IPS-18a (cell line): ENCODE data around the gene OR4D1.
"Not testable (repeated sequence)": the region's sequence is repeated elsewhere in the genome, so short reads cannot be mapped to it uniquely, and the experiment has no call there.

Experiments used
- H3K27ac ChIP-seq: one replicate; pipeline ENCODE4 v1.5.1; 2013; ENCODE audit warnings: low read length
- H3K27me3 ChIP-seq: one replicate; pipeline ENCODE4 v1.6.1; 2013; ENCODE audit warnings: mild to moderate bottlenecking, low read length; ENCODE audit not compliant: control insufficient read depth, insufficient read depth
- H3K36me3 ChIP-seq: one replicate; pipeline ENCODE4 v1.6.1; 2013; ENCODE audit warnings: low read depth, low read length; ENCODE audit not compliant: control insufficient read depth
- H3K4me1 ChIP-seq: one replicate; pipeline ENCODE4 v1.6.1; 2013; ENCODE audit warnings: low read depth, low read length; ENCODE audit not compliant: control insufficient read depth
- H3K4me3 ChIP-seq: one replicate; pipeline ENCODE4 v1.5.1; 2013; ENCODE audit warnings: low read length
- H3K9ac ChIP-seq: one replicate; pipeline ENCODE4 v1.6.1; 2013; ENCODE audit warnings: mild to moderate bottlenecking, low read length, moderate library complexity
- H3K9me3 ChIP-seq: one replicate; pipeline ENCODE4 v1.6.1; 2013; ENCODE audit warnings: low read depth, low read length; ENCODE audit not compliant: control insufficient read depth

OR4D1 gene

DNA sequence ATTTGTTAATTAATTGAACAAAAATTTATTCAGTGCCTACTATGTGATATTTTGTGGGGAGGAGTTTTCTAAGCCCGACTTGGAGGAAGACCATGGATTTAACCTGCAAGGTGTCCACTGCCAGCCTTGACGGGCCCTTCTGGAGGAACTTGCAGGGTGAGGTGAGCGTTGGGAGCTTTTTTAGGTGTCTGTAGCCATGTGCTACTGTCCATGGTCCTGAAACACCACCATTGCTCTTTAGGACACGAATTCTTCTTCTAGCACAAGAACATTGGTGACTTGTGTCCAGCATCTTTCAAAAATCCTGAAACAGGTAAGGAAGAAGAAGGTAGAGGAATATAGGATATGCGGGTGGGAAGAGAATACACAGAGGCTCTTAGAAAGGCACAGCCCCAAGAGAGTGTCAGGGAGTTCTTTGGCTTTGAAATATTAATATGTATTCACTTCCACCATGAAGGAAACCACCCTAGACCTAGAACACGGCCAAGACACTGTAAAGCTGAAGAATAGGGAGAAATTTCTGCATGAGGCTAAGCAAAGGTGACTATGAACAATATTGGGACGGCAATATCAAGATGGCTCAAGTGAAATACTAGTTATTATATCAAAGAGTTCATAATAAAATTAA, 27.9 kb upstream of the OR4D1 start:
- H3K27ac ChIP-seq: no peak overlapping the region
- peaks cover 7% of the 10 kb centered on the region for H3K27me3 ChIP-seq
- H3K9me3 ChIP-seq: no peaks in the 10 kb centered on the region
- no peak overlapping the region for H3K4me3 ChIP-seq
- no peaks in the 10 kb centered on the region for H3K36me3 ChIP-seq
- H3K4me1 ChIP-seq: no peaks in the 10 kb centered on the region
- H3K9ac ChIP-seq: no peak overlapping the region

DNA sequence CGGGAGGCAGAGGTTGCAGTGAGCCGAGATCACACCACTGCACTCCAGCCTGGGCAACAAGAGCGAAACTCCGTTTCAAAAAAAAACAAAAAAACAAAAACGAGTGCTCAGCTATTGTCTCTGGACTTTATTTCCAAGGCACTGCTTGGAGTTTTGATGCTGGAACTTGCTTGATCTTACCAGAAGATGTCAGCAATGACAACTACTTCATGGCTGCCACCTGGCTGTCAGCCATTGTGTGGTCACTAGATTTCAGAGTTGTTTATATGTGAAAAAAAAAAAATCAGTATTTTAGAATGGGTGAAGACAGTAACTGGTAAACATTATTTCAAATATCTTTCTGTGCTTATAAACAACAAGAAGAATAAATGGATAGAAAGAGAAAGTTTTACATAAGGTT, 26.3 kb upstream of the OR4D1 start:
- Histone ChIP-seq H3K36me3 (no peaks in the 10 kb centered on the region), H3K27me3 (peaks cover 10% of the 10 kb centered on the region), H3K27ac (no peak overlapping the region), H3K4me1 (no peaks in the 10 kb centered on the region), H3K9ac (no peak overlapping the region), H3K4me3 (no peak overlapping the region), H3K9me3 (no peaks in the 10 kb centered on the region)

DNA sequence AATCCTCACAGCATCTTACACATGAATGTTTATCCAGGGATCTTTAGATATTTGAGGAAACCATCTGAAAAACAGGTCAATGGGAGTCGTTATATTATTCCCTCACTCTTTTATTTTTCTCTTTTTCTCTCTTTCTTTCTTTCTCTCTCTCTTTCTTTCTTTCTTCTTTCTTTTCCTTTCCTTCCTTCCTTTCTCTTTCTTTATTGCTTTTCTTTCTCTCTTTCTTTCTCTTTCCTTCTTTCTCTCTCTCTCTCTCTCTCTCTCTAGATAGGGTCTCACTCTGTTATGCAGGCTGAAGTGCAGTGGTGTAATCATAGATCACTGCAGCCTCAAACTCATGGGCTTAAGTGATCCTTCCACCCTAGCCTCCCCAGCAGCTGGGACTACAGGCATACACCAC, 20.3 kb upstream of the OR4D1 start:
- peaks cover 11% of the 10 kb centered on the region for H3K27me3 ChIP-seq

DNA sequence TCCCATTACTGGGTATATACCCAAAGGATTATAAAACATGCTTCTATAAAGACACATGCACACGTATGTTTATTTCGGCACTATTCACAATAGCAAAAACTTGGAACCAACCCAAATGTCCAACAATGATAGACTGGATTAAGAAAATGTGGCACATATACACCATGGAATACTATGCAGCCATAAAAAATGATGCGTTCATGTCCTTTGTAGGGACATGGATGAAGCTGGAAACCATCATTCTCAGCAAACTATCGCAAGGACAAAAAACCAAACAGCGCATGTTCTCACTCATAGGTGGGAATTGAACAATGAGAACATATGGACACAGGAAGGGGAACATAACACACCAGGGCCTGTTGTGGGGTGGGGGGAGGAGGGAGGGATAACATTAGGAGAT, 15.5 kb upstream of the OR4D1 start:
- not testable (repeated sequence) for H3K9me3 ChIP-seq, H3K4me3 ChIP-seq
- peaks cover 24% of the 10 kb centered on the region for H3K27me3 ChIP-seq

More for the DNA sequence above, 20.3 kb upstream of the OR4D1 start:
- Histone ChIP-seq H3K4me3 (no peak overlapping the region), H3K36me3 (no peaks in the 10 kb centered on the region), H3K4me1 (no peaks in the 10 kb centered on the region), H3K27ac (no peak overlapping the region), H3K9ac (no peak overlapping the region), H3K9me3 (no peaks in the 10 kb centered on the region)

DNA sequence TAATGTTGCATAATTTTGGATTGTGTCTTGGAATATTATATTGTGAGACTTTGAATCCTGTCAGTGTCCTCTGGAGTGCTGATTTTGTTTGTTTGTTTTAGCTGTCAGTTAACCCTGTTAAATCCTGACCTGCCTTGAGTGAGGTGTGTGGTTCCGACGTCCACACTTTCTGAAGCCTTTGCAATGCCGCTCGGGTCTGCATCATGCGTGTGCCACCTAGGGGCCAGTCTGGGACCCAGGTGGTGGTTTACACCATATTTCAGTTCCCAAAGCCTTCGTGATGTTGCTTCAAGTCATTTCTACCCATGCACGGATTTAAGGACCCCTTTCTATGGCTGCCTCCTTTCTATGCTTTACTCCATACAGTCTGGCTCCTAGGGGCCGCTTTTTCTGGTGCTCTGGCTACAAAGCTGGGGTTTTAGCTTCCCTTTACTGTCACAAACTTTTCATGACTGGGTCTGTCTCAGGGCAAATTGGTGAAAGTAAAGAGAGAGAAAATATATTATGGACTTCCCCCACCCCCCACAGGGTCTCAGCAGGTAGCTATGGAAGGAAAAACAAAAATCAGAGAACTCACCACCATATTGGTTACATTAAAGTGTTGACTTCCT, 11.4 kb upstream of the OR4D1 start:
- Histone ChIP-seq H3K9ac (no peak overlapping the region), H3K27me3 (peaks cover 17% of the 10 kb centered on the region), H3K9me3 (no peaks in the 10 kb centered on the region), H3K4me3 (no peak overlapping the region), H3K36me3 (no peaks in the 10 kb centered on the region), H3K4me1 (peaks cover 4% of the 10 kb centered on the region), H3K27ac (no peak overlapping the region)

More for the DNA sequence above, 15.5 kb upstream of the OR4D1 start:
- H3K9ac ChIP-seq, H3K36me3 ChIP-seq, H3K4me1 ChIP-seq, H3K27ac ChIP-seq: not testable (repeated sequence)

DNA sequence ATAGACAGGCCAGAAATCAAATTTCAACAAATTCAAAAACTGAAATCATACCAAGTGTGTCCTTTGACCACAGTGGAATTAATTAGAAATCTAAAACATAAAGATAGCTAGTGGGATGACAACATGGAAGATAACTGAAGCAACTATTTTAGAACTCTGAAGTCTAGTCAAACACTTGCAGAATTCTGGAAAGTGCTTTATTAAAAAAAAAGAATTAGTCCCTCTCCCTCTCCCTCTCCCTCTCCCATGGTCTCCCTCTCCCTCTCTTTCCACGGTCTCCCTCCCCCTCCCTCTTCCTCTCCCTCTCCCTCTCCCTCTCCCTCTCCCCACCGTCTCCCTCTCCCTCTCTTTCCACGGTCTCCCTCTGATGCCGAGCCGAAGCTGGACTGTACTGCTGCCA, 6.7 kb upstream of the OR4D1 start:
- peaks cover 12% of the 10 kb centered on the region for H3K9me3 ChIP-seq
- H3K27me3 ChIP-seq: peaks cover 9% of the 10 kb centered on the region
- peaks cover 4% of the 10 kb centered on the region for H3K4me1 ChIP-seq
- H3K9ac ChIP-seq: no peak overlapping the region
- H3K4me3 ChIP-seq: no peak overlapping the region
- H3K36me3 ChIP-seq: no peaks in the 10 kb centered on the region
- no peak overlapping the region for H3K27ac ChIP-seq

DNA sequence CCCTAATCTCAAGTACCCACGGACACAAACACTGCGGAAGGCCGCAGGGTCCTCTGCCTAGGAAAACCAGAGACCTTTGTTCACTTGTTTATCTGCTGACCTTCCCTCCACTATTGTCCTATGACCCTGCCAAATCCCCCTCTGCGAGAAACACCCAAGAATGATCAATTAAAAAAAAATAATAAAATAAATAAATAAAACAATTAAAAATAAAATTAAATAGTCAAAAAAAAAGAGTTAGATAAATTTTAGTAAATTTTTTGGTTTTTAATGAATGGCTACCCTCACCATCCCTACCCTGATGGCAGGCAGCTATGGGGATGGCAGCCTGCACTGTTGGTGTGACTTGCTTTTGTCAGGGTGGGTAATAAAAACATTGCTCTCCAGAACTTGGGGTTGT, 4.8 kb upstream of the OR4D1 start:
- H3K27ac ChIP-seq, H3K27me3 ChIP-seq: not testable (repeated sequence)

DNA sequence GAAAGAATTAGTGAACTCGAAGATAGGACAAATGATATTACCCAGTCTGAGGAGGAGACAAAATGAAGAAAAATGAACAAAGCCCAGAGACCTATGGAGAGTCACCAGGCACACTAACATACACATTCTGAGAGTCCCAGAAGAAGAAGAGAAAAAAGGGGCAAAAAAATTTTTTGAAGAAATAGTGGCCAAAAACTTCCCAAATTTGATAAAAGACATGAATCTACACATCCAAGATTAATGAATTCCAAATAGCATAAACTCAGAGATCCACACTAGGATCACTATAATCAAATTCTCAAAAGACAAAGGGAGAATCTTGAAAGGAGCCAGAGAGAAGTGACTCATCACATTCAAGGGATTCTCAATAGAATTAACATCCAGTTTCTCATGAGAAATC, 3.4 kb upstream of the OR4D1 start:
- Histone ChIP-seq H3K27ac (no peak overlapping the region), H3K9me3 (peaks cover 12% of the 10 kb centered on the region), H3K4me1 (no peaks in the 10 kb centered on the region), H3K9ac (no peak overlapping the region), H3K4me3 (no peak overlapping the region), H3K36me3 (no peaks in the 10 kb centered on the region), H3K27me3 (peaks cover 9% of the 10 kb centered on the region)

More for the DNA sequence above, 4.8 kb upstream of the OR4D1 start:
- not testable (repeated sequence) for H3K36me3 ChIP-seq, H3K9ac ChIP-seq, H3K4me3 ChIP-seq, H3K4me1 ChIP-seq
- peaks cover 12% of the 10 kb centered on the region for H3K9me3 ChIP-seq

DNA sequence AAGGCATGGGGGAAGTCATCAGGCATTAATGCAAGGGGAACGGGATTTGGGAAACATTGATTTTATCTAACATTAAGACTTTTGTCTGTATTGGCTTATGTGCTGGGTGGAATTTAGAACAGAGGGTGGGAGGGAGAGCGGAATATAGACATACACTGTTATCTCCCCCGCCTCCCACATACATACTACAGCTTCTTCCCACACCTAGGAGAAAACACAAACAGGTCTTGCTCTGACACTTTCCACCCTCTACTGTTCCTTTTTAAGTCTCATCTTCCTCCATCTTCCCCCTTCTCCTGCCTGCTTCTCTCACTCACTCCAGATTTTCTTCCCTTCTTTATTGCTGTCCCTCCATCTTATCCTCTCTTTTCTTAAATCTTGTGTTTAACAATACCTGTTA, 425 bp downstream of the OR4D1 start:
- Histone ChIP-seq H3K27me3 (peaks cover 13% of the 10 kb centered on the region), H3K4me1 (no peaks in the 10 kb centered on the region), H3K36me3 (no peaks in the 10 kb centered on the region), H3K9ac (no peak overlapping the region), H3K9me3 (peaks cover 10% of the 10 kb centered on the region), H3K27ac (no peak overlapping the region), H3K4me3 (no peak overlapping the region)

DNA sequence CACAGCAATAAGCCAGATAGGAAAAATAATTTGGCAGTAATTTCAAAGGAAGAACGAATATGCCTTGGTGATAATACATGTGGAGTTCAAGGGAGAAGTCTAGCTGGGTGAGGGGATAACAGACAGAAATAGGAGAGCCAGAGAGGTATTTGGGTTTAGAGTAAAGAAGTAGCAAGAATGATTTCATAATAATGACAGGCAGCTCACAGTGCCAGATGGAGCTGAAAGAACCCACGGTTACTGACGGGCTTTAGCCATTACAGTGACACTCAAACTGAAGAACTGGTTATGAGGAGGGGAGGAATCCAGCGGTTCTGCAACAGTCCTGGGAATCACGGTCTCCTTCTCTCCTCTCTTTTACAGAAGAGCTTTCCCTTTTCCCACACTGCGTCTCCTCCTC, 2.2 kb downstream of the OR4D1 start:
- Histone ChIP-seq H3K9me3 (no peaks in the 10 kb centered on the region), H3K27ac (no peak overlapping the region), H3K9ac (no peak overlapping the region), H3K36me3 (no peaks in the 10 kb centered on the region), H3K4me3 (no peak overlapping the region), H3K27me3 (peaks cover 18% of the 10 kb centered on the region), H3K4me1 (no peaks in the 10 kb centered on the region)

DNA sequence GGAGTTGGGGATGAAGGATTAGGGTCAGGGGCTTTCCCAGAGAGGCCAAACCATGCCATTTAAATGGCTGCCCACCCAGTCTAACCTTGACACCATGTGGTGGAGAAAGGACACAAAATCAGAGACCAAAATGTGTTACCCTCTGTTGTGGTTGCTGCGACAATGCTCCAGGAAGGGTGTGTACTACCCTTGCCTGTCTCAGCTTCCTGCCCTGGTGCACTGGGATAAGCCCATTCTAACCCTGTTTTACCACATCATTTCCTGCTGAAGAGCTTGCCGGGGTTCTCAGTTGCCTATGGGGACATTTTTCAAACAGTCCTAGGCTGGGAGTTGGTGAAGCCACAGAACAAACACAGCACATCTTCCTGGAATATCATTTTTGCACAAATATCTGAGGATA, 4.9 kb downstream of the OR4D1 start:
- Histone ChIP-seq H3K27ac (no peak overlapping the region), H3K27me3 (peaks cover 41% of the 10 kb centered on the region), H3K9me3 (no peaks in the 10 kb centered on the region), H3K36me3 (no peaks in the 10 kb centered on the region), H3K4me3 (no peak overlapping the region), H3K9ac (no peak overlapping the region), H3K4me1 (peaks cover 4% of the 10 kb centered on the region)

DNA sequence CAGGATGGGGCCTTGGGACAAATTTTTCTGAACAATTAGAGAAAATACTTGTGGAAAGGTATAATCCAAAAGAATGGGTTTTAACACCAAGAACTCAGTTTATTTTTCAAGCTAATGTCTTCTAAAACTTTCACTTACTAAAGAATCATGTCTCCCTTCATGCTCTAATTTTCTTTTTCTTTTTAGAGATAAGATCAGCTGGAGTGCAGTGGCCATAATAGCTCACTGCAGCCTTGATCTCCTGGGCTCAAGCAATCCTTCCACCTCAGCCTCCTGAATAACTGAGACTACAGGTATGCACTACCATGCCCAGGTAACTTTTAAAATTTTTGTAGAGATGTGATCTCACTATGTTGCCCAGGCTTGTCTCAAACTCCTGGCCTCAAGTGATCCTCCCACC, 5.5 kb downstream of the OR4D1 start:
- H3K4me3 ChIP-seq: no peak overlapping the region
- H3K27me3 ChIP-seq: peaks cover 41% of the 10 kb centered on the region
- no peak overlapping the region for H3K27ac ChIP-seq
- no peak overlapping the region for H3K9ac ChIP-seq
- no peaks in the 10 kb centered on the region for H3K36me3 ChIP-seq
- peaks cover 4% of the 10 kb centered on the region for H3K4me1 ChIP-seq
- no peaks in the 10 kb centered on the region for H3K9me3 ChIP-seq
